OCI-LY3 (cell line): ENCODE results near the gene MEX3A.

Experiments
- H2AFZ ChIP-seq: fragments of 200-600, 300-600 bp; shearing (Covaris generic); 2 replicates; pipeline ENCODE4 v1.6.0; 2014; ENCODE audit warnings: antibody characterized with exemption, low read depth, low read length
- H3K27ac ChIP-seq: fragments of 200-600, 300-600 bp; sonication (generic); 2 replicates; pipeline ENCODE4 v1.5.1; 2014; ENCODE audit warnings: mild to moderate bottlenecking, low read length, moderate library complexity, mixed read lengths
- H3K27me3 ChIP-seq: fragments of 200-600, 300-600 bp; sonication (generic); 2 replicates; pipeline ENCODE4 v1.6.1; 2014; ENCODE audit warnings: low read depth, low read length, mixed read lengths
- H3K36me3 ChIP-seq: fragments of 200-600, 300-600 bp; sonication (generic); replicated peaks from 2 replicates; pipeline ENCODE3; 2014; ENCODE audit warnings: low read depth, low read length, mixed read lengths
- H3K4me1 ChIP-seq: fragments of 300-600, 200-600 bp; sonication (generic); 2 replicates; pipeline ENCODE4 v1.6.1; 2014; ENCODE audit warnings: low read length, mixed read lengths
- H3K4me2 ChIP-seq: fragments of 200-600, 300-600 bp; sonication (generic); 2 replicates; pipeline ENCODE4 v1.6.1; 2014; ENCODE audit warnings: low read length, mixed read lengths
- H3K4me3 ChIP-seq: fragments of 300-600, 200-600 bp; sonication (generic); 2 replicates; pipeline ENCODE4 v1.5.1; 2014; ENCODE audit warnings: antibody characterized with exemption, mild to moderate bottlenecking, low read length, moderate library complexity
- H3K79me2 ChIP-seq: fragments of 300-600, 200-600 bp; shearing (Covaris generic); 2 replicates; pipeline ENCODE4 v1.6.1; 2014; ENCODE audit warnings: mild to moderate bottlenecking, low read length, mixed read lengths
- H3K9ac ChIP-seq: fragments of 300-600, 200-600 bp; shearing (Covaris generic); 2 replicates; pipeline ENCODE4 v1.6.0; 2014; ENCODE audit warnings: mild to moderate bottlenecking, low read length, moderate library complexity
- H3K9me3 ChIP-seq: fragments of 200-600, 300-600 bp; shearing (Covaris generic); 2 replicates; pipeline ENCODE4 v1.6.1; 2014; ENCODE audit warnings: low read length, mixed read lengths; ENCODE audit not compliant: insufficient read depth
- H4K20me1 ChIP-seq: fragments of 200-600, 300-600 bp; sonication (generic); 2 replicates; pipeline ENCODE4 v1.6.1; 2016; ENCODE audit warnings: low read length, mixed read lengths; ENCODE audit not compliant: insufficient read depth
- EZH2phosphoT487 ChIP-seq: fragments of 200-600 bp; shearing (Covaris generic); IDR thresholded peaks from 2 replicates; pipeline ENCODE4 v1.6.1; 2018; ENCODE audit warnings: antibody characterized with exemption, mixed run types, low read depth
- TF ChIP-seq, protein P1 (sequence below): fragments of 200-600, 300-600 bp; sonication (generic); IDR thresholded peaks from 2 replicates; pipeline ENCODE4 v1.5.1; 2014; ENCODE audit warnings: antibody characterized with exemption, low read length, low read depth

Gene MEX3A

DNA sequence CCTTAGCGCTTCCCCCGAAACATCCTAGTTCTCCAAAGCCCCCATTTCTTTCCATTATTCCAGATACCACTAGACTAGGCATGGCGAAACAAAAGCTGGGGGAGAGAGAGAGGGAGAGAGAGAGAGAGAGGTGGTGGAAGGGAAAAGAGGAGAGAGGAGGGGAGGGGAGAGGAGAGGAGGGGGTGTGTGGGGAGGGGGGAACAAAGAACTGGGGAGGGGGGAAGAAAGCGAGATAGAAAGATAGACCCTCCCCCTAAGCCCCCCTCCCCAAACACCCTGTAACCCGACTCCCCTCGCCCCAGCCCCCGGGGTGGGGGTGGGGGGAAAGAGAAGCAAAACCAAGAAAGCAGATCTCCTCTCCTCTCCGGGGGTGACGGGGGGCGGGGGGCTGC lies 352 bp downstream of the MEX3A start:
- Histone ChIP-seq H3K9me3 (no peaks in the 10 kb centered on the region), H3K27ac (no peak overlapping the region), H3K4me2 (peak overlapping the region; percentile 84), H3K79me2 (no peaks in the 10 kb centered on the region), H3K9ac (peak overlapping the region; percentile 58), H3K27me3 (peaks cover 35% of the 10 kb centered on the region), H3K4me1 (peaks cover 19% of the 10 kb centered on the region), H3K4me3 (peak overlapping the region; percentile 81), H2AFZ (peak overlapping the region; percentile 94; the same call in 1 of the 2 replicates), H3K36me3 (no peaks in the 10 kb centered on the region), H4K20me1 (no peaks in the 10 kb centered on the region)
- TF ChIP-seq, protein P1, sequence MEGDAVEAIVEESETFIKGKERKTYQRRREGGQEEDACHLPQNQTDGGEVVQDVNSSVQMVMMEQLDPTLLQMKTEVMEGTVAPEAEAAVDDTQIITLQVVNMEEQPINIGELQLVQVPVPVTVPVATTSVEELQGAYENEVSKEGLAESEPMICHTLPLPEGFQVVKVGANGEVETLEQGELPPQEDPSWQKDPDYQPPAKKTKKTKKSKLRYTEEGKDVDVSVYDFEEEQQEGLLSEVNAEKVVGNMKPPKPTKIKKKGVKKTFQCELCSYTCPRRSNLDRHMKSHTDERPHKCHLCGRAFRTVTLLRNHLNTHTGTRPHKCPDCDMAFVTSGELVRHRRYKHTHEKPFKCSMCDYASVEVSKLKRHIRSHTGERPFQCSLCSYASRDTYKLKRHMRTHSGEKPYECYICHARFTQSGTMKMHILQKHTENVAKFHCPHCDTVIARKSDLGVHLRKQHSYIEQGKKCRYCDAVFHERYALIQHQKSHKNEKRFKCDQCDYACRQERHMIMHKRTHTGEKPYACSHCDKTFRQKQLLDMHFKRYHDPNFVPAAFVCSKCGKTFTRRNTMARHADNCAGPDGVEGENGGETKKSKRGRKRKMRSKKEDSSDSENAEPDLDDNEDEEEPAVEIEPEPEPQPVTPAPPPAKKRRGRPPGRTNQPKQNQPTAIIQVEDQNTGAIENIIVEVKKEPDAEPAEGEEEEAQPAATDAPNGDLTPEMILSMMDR: no peak
- TF ChIP-seq EZH2phosphoT487: no peak

DNA sequence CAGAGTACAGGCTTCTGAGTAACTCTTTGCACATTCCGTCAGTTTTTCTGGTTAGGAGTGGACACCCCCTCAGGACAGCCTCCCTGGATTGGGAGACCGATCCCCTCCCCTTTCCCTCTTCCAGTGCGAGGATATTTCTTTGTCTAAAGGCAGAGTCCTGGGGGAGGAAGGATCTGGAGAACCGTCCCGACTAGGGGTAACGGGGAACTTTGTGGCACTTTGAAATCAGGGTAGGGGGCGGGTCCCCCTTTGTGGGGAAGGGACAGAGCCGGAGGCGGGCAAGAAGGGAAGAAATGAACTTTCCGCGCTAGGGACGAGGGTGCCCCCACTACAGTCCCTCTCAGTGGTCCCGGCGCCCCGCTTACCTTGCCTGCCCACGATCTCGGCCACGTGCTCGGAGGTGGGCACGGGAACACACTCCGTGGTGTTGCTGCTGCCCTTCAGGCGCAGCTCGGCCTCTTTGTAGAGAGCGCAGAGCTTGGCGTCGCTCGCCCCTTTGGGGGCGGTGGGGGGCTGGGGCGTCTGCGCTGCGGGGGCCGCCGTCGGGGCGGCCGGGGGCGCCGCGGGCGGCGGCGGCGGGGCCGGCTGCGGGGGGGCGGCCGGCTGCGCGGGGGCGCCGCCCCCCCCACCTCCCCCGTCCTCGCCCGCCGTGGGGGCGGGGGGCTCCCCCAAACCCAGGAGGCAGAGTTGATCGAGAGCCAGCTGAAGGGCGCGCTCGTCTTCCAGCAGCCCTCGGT lies 917 bp downstream of the MEX3A start:
- Histone ChIP-seq H3K9ac (peak overlapping the region; percentile 58), H2AFZ (peak overlapping the region; percentile 86; the same call in 1 of the 2 replicates), H3K79me2 (no peaks in the 10 kb centered on the region), H3K4me1 (peaks cover 19% of the 10 kb centered on the region), H3K9me3 (no peaks in the 10 kb centered on the region), H3K27me3 (peaks cover 34% of the 10 kb centered on the region), H4K20me1 (no peaks in the 10 kb centered on the region), H3K27ac (no peak overlapping the region), H3K36me3 (no peaks in the 10 kb centered on the region), H3K4me3 (peak overlapping the region; percentile 81), H3K4me2 (peak overlapping the region; percentile 84)
- no peak for TF ChIP-seq EZH2phosphoT487
- TF ChIP-seq, protein P1: no peak

DNA sequence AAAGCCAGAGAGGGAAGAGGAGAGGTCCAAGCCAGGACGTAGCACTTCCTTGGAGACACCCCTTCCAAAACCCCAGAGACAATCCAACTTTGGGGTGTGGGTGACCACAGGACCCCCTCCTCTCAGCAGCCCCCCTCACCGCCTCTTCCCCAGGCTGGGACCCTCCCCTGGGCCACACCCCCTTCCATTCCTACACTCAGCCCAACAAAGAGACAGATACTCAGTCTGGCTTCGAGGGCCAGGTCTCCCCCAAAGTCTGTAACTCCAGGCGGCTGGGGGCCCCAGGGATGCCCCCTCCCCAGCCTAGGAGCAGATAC lies 1.4 kb downstream of the MEX3A start:
- TF ChIP-seq EZH2phosphoT487: no peak
- TF ChIP-seq, protein P1: no peak
- peaks cover 19% of the 10 kb centered on the region for H3K4me1 ChIP-seq
- H3K4me2 ChIP-seq: peak overlapping the region; percentile 41
- no peaks in the 10 kb centered on the region for H3K79me2 ChIP-seq
- peaks cover 28% of the 10 kb centered on the region for H3K27me3 ChIP-seq
- H3K36me3 ChIP-seq: no peaks in the 10 kb centered on the region
- no peak overlapping the region for H3K9ac ChIP-seq
- no peaks in the 10 kb centered on the region for H3K9me3 ChIP-seq
- no peaks in the 10 kb centered on the region for H4K20me1 ChIP-seq
- no peak overlapping the region for H3K27ac ChIP-seq
- peak overlapping the region; percentile 28; the same call in 1 of the 2 replicates for H3K4me3 ChIP-seq
- no peak overlapping the region for H2AFZ ChIP-seq

DNA sequence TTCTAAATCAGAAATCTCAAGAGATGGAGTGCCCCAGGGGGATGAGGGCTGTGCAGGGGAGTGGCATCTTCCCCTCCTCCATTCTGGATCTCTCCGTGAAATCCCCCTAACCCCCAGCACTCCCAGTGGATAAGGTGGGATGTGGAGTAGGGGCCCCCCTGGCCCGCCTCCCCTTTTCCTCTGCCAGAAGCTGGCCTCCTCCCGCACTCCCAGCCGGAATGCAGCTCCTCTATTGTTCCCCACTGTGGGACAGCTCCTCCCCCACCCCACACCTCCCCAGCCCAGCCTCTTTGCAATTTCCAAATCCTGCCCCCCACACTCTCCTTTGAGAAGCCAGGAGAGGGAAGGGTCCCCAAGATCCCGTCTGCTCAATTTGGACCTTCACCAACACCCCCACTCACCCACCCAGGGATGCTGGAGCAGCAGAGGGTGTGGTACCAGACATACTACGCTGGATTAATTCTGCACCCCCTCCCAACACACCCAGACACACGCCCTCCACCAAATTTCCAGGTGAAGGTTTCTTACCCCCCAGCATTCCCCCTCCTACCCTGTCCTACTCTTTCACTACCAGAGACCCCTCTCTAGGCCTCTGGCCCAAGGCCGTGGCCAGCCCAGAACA lies 1.9 kb downstream of the MEX3A start:
- Histone ChIP-seq H3K79me2 (no peaks in the 10 kb centered on the region), H4K20me1 (no peaks in the 10 kb centered on the region)

More for the DNA sequence above, 1.9 kb downstream of the MEX3A start:
- no peak overlapping the region for H3K27ac ChIP-seq
- H3K9me3 ChIP-seq: no peaks in the 10 kb centered on the region
- no peak overlapping the region for H3K4me2 ChIP-seq
- H3K27me3 ChIP-seq: peaks cover 25% of the 10 kb centered on the region
- no peak overlapping the region for H3K4me3 ChIP-seq
- TF ChIP-seq EZH2phosphoT487: no peak
- TF ChIP-seq, protein P1: no peak
- H3K4me1 ChIP-seq: peaks cover 19% of the 10 kb centered on the region
- no peaks in the 10 kb centered on the region for H3K36me3 ChIP-seq
- no peak overlapping the region for H2AFZ ChIP-seq
- no peak overlapping the region for H3K9ac ChIP-seq
